Adrenal gland (tissue), 12 donors: Measurements from ENCODE around the gene CHMP2A. TPM values are rescaled to one million over a fixed set of nuclear protein-coding genes. Genes with fewer than 3 reads are reported as not detected.

Source experiments
- DNase-seq, 7 donors: peaks; one replicate each; pipeline ENCODE4 v3.0.0-alpha.2; 2019 to 2020
- H3K27ac ChIP-seq, 5 donors: fragments of 200-600 bp; sonication (generic) in 4 of 5; 1 replicate in 3 of 5; 2 replicates in 2 of 5; pipeline versions ENCODE4 v1.5.1 to v1.8.0; 2016 to 2020; ENCODE audit warnings: mild to moderate bottlenecking in 1 of 5
- H3K27me3 ChIP-seq: fragments of 200-600 bp; 2 replicates; pipeline ENCODE4 v1.8.0; 2021
- H3K36me3 ChIP-seq, 2 donors: fragments of 200-600 bp; replicated peaks in 1 of 2; 1 replicate in 1 of 2; 2 replicates in 1 of 2; pipeline versions ENCODE4 v1.5.1 to v1.8.0; 2018 to 2022
- H3K4me1 ChIP-seq, 2 donors: fragments of 200-600 bp; replicated peaks in 1 of 2; 1 replicate in 1 of 2; 2 replicates in 1 of 2; pipeline versions ENCODE4 v1.5.1 to v1.8.0; 2018 to 2021
- H3K4me3 ChIP-seq, 4 donors: fragments of 200-600 bp; sonication (generic) in 3 of 4; one replicate each; pipeline ENCODE4 v1.5.1; 2016 to 2018
- H3K9me3 ChIP-seq, 3 donors: fragments of 200-600 bp; sonication (generic) in 1 of 3; replicated peaks in 1 of 3; 1 replicate in 2 of 3; 2 replicates in 1 of 3; pipeline versions ENCODE4 v1.5.1 to v1.8.0; 2016 to 2021
- CTCF ChIP-seq, 6 experiments: fragments of 450-650 bp in 4 of 6; fragments of 200-600 bp in 2 of 6; sonication (generic) in 1 of 6; IDR thresholded peaks; 1 replicate in 5 of 6; 2 replicates in 1 of 6; pipeline versions ENCODE4 v1.5.1 to v1.8.0; 2016 to 2021; ENCODE audit warnings: antibody characterized with exemption in 6 of 6, mild to moderate bottlenecking in 2 of 6, moderate library complexity in 1 of 6
- POLR2A ChIP-seq, 2 donors: fragments of 450-650 bp; IDR thresholded peaks; one replicate each; pipeline ENCODE4 v1.6.1; 2017; ENCODE audit warnings: antibody characterized with exemption in 2 of 2, mild to moderate bottlenecking in 2 of 2, moderate library complexity in 1 of 2
- WGBS, 4 donors: extraction: QIAGEN DNeasy Blood & Tissue Kit in 2 of 4; methylation state at CpG; one replicate each; pipeline versions ENCODE4 v1.1.5 to v1.1.7; 2013 to 2017; 5-methylcytosine and 5-hydroxymethylcytosine counted together
- intact Hi-C, 2 donors: fragments of 100-400 bp; cut with DNase I; formaldehyde crosslinking; loops; one replicate each; pipeline versions ENCODE4 v1.14.1 to v1.15.0; 2022 to 2023
- polyA plus RNA-seq, 3 donors: library from polyadenylated mRNA; stranded (reverse); fragments of 200-250 nt in 2 of 3; fragments of 350-450 nt in 1 of 3; fragmentation: Illumina TruSeq in 1 of 3; extraction: RNeasy Lipid Tissue Mini Kit (QIAGEN cat#74804) in 1 of 3; gene quantifications; one replicate each; pipeline ENCODE4 v1.2.3, GENCODE V29; 2013 to 2014
- total RNA-seq, 9 donors: library from RNA; depleted of rRNA in 4 of 9; stranded (reverse); fragments of >200 nt in 4 of 9; fragments of 120-200 nt in 1 of 9; fragmentation: NEBNext Ultra II Directional in 1 of 9; extraction: Animal tissue kit (Norgen Biotek cat#: 25700) in 1 of 9; gene quantifications; one replicate each; pipeline versions ENCODE4 v1.1.0 to v1.2.4, GENCODE V29; 2013 to 2023
- donor health status: healthy with polysubstance abuse.
- donor health status: Bipolar disorder and iron deficiency.
- donor health status: DM: yes; HTN: yes; CAD: no.
- donor health status: DM: no; HTN: no; CAD: no.
- donor health status: DM: no; HTN: no; CAD: no.
- donor health status: DM: yes; HTN: yes; CAD: no.

Gene CHMP2A
- total and polyA plus RNA-seq, 12 donors: 146 to 560 (median 210) TPM

GRCh38 chr19:58575183-58576041 is 20.5 kb upstream of the CHMP2A start:
- peak overlapping the region; percentile 26 to 93 (median 74) for H3K4me3 ChIP-seq
- intact Hi-C loops: no loop called here
- no peaks in the 10 kb centered on the region for H3K9me3 ChIP-seq
- peaks cover 0 to 6% of the 10 kb centered on the region in 2 donors for H3K36me3 ChIP-seq
- whole genome bisulfite sequencing, 4 donors: 0 to 1% (median 0%) methylated on average over 38 to 66 of the region's 66 CpGs
- no peaks in the 10 kb centered on the region for H3K27me3 ChIP-seq
- peaks cover 17 to 26% of the 10 kb centered on the region in 2 donors for H3K4me1 ChIP-seq
- TF ChIP-seq POLR2A (IDR thresholded peaks at IDR 0.05) (peak; percentile 65 to 71), CTCF (IDR thresholded peaks at IDR 0.05) (peak in 2 of 6 experiments; percentile 8 to 23)
- DNase-seq: peak; percentile 90 to 98 (median 95)
- peak overlapping the region; percentile 57 to 98 (median 93) for H3K27ac ChIP-seq

- DNase-seq: no peak
- WGBS, 4 donors: 1 to 2% (median 1%) methylated on average over 20 of the region's 20 CpGs
- intact Hi-C loops: no loop called here
- Histone ChIP-seq H3K27ac (peak overlapping the region; percentile 66 to 98 (median 97)), H3K36me3 (peaks cover 0 to 23% of the 10 kb centered on the region in 2 donors), H3K9me3 (no peaks in the 10 kb centered on the region), H3K4me1 (peaks cover 17 to 26% of the 10 kb centered on the region in 2 donors), H3K27me3 (no peaks in the 10 kb centered on the region), H3K4me3 (peak overlapping the region in 1 of 4 donors; percentile 64)
- TF ChIP-seq POLR2A (IDR thresholded peaks at IDR 0.05) (no peak), CTCF (IDR thresholded peaks at IDR 0.05) (no peak)
Measured at GRCh38 chr19:58573658-58574164, 18.8 kb upstream of the CHMP2A start.

- H3K4me1 ChIP-seq: peaks cover 17 to 26% of the 10 kb centered on the region in 2 donors
- 0 to 1% (median 1%) methylated on average over 51 to 75 of the region's 75 CpGs for WGBS, 4 donors
- peaks cover 0 to 26% of the 10 kb centered on the region in 2 donors for H3K36me3 ChIP-seq
- H3K27me3 ChIP-seq: no peaks in the 10 kb centered on the region
- peak; percentile 99 to 100 (median 100) for DNase-seq
- peak within 1 kb of the TSS; percentile 82 to 98 (median 97) for H3K27ac ChIP-seq
- TF ChIP-seq CTCF (IDR thresholded peaks at IDR 0.05) (peak in 4 of 6 experiments; percentile 25 to 57 (median 44)), POLR2A (IDR thresholded peaks at IDR 0.05) (peak; percentile 29 to 63)
- H3K9me3 ChIP-seq: no peaks in the 10 kb centered on the region
- intact Hi-C loops: no loop called here
- peak within 1 kb of the TSS; percentile 12 to 64 (median 56) for H3K4me3 ChIP-seq
Measured at GRCh38 chr19:58572818-58573657, 18.1 kb upstream of the CHMP2A start, which contains the start of gene MZF1. Gene MZF1, minus strand, starts transcription at chr19:58573335. Its CDS starts 1,946 bp downstream, at chr19:58571389.
